ENCODE data around the gene MAN2A1.
"Not testable (repeated sequence)": the region's sequence is repeated elsewhere in the genome, so short reads cannot be mapped to it uniquely, and the experiment has no call there.

The MAN2A1 gene

GRCh38 chr5:109750463-109750862 lies 60.7 kb downstream of the MAN2A1 start:
- DNase-seq (ENCODE audit: low read depth in 1 of 2, low spot score in 1 of 2) = no peak

- DNase-seq (ENCODE audit: low read depth in 1 of 2, low spot score in 1 of 2) = no peak
These were observed 63.6 kb downstream of the MAN2A1 start for GRCh38 chr5:109753279-109753678.

- DNase-seq (ENCODE audit: low read depth in 1 of 2, low spot score in 1 of 2) = no peak
These were observed 64.6 kb downstream of the MAN2A1 start for GRCh38 chr5:109754319-109754718.

GRCh38 chr5:109755761-109756160 lies 66.0 kb downstream of the MAN2A1 start:
- no peak for DNase-seq (ENCODE audit: low read depth in 1 of 2, low spot score in 1 of 2)

DNA sequence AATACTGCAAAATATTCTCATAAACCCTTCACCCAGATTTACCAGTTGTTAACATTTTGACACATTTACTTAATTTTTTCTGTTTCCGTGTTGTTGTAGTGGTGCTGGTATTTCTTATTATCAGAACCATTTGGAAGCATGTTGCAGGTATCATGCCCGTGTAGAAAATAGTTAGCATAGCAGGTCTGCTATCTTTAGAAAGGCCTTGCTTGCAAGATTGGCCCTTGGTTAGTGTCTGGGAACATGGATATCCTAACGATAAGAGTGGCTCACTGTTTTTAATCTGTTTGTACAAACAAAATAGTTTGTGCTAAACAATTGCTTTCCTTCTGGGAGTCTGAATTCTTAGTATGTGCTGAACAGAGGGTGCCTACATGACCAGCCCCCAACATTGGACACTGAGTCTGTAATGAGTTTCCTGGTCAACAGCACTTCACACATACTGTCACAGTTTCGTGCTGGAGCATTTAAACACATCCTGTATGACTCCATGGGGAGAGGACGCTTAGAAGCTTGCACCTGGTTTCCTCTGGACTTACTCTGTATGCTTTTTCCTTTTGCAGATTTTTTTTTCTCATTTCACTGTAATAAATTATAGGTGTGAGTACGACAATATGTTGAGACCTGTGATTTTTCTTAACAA lies 66.9 kb downstream of the MAN2A1 start:
- DNase-seq (ENCODE audit: low read depth in 1 of 2, low spot score in 1 of 2) = no peak

DNA sequence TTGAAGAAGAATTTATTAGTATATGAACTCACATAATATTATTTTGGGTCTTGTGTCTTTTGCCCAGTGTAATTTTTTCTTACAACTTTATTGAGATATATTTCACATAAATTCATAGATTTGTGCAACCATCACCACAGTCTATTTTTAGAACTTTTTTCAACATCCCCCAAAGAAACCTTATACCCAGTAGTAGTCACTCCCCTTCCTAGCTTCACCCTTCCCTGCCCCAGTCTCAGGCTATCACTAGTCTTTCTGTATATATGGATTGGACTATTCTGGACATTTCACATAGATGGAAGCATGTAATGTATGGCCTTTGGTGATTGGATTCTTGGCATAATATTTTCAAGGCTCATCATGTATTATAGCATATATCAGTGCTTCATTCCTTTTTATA lies 67.8 kb downstream of the MAN2A1 start:
- no peak for DNase-seq (ENCODE audit: low read depth in 1 of 2, low spot score in 1 of 2)

DNA sequence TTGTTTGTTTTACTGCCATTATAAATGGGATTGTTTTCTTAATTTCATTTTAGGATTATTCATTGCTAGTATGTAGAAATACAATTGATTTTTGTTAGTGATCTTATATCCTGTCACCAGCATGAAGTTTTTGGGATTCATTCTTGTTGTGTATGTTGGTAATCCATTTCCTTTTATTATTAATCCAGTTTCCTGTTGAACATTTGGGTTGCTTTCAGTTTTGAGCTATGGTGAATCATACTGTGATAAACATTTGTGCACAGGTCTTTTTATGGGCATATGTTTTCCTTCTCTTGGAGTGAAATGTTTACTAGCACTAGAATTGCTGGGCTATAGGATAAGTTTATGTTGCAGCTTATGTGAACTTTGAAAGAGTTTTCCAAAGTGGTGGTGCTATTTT lies 69.6 kb downstream of the MAN2A1 start:
- no peak for DNase-seq (ENCODE audit: low read depth in 1 of 2, low spot score in 1 of 2)

- not testable (repeated sequence) for DNase-seq (ENCODE audit: low read depth in 1 of 2, low spot score in 1 of 2)
These were observed 70.4 kb downstream of the MAN2A1 start for GRCh38 chr5:109760130-109760529.

DNA sequence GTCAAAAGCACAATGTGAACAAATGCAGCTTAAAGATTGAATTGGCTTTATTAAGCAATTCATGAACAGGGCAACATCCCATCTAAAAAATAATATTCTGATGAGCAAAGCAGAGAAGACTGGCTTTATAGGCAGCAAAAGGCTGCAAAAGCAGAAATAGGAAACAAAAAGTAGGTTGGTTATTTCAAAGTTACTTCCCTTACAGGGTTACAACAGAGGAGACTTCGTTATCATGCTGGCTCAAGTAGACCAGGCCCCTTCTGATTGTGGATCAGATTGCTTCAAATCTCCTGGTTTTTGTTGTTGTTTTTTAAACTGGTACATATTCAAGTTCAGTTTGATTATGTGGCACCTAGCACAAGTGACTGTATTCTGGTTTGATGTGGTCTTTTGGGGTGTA lies 73.1 kb downstream of the MAN2A1 start:
- DNase-seq (ENCODE audit: low read depth in 1 of 2, low spot score in 1 of 2) = no peak

- DNase-seq (ENCODE audit: low read depth in 1 of 2, low spot score in 1 of 2) = no peak
These were observed 77.7 kb downstream of the MAN2A1 start for GRCh38 chr5:109767184-109767995.

GRCh38 chr5:109767997-109768396 lies 78.3 kb downstream of the MAN2A1 start:
- no peak for DNase-seq (ENCODE audit: low read depth in 1 of 2, low spot score in 1 of 2)

DNA sequence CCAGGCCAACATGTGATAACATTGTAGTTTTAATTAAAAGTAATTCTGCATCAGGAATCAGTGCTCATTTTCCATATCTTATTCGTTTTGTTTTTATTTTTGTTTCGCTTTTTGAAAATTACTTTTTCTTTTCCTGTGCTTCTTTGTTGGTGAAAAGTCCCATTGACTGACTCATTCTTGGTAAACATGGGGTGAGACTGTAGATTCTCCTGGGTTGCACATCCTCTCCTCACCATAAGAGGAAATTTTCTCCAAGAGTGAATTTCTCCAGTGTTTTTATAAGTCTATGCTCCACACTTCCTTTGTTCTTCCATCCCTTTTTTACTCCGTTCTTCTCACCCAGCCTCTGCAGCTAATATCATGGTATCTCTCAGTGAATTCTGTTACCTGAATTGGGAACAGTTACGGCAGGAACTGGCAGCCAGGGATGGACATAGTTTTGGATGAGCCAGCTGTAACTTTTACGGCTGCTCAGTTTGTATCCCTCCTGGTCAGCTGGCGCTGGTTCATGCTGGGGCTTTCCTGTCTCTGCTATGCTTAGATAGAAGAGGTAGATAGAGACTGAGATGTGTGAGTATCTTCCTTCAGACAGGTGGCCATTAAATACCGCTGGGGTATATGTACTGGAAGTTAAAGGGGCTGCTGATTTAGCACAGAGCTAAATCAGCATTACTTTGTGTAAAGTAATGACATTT lies 80.0 kb downstream of the MAN2A1 start:
- DNase-seq (ENCODE audit: low read depth in 1 of 2, low spot score in 1 of 2) = no peak

DNA sequence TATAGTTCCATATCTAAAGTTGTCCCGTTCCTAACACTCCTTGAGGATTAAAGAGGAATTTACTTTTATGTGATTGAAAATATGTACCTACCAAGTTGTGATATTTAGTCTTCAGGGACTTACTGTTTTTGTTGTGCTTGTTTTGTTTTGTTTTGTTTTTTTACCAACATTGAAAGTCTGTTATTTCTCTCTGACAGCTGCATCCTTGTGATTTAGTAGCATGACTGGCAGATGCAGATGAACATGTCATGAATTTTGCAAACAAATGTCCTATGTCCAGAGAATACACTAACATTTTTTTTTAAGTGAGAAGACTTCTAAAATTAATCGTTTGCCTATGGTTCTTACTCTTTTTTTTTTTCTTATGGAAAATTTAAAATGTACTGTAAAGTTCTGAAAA lies 85.4 kb downstream of the MAN2A1 start:
- DNase-seq (ENCODE audit: low read depth in 1 of 2, low spot score in 1 of 2) = no peak

DNA sequence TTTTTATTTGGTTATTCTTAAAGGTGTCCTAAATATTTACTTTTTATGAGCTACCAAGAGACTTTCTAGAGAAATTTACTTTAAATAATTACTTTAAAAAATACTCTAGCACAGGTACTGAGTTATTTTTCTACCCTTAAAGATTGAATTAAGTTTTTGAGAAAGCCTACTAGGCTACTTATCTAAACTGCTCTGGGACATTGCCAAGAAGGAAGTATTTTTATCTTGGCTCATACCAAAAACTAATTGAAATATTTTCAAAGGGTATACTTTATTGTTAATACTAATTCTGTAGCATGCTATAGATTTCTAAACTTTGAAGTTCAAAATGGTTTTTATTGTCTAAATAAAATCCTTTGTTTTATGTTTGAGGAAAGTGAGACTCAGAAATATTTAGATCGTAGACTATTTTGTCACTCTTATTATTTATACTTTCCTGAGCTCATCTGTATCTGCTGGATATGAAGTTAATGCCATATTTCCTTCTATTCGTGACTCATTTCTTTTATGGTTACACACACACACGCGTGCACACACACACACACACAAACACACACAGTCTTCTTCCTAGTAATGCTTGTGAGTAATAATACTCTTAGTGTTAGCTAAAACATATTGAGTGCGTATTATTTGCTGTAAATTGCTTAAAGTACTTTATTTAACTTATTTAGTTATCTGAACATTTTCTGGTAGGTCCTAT lies 89.5 kb downstream of the MAN2A1 start:
- DNase-seq (ENCODE audit: low read depth in 1 of 2, low spot score in 1 of 2) = no peak

DNA sequence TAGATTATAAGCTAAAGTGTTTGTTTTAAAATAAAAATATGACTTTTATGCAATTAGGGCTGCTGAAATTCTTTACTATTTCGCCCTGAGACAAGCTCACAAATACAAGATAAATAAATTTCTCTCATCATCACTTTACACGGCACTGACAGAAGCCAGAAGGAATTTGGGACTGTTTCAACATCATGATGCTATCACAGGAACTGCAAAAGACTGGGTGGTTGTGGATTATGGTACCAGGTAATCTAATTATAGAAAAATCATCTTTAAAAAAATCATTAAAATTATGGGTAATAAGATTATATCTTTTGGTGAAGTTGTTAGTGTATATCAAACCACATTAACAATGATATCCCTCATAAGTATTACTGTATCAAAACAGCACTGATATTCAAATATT lies 95.0 kb downstream of the MAN2A1 start:
- DNase-seq (ENCODE audit: low read depth in 1 of 2, low spot score in 1 of 2) = no peak

- no peak for DNase-seq (ENCODE audit: low read depth in 1 of 2, low spot score in 1 of 2)
These were observed 96.6 kb downstream of the MAN2A1 start for GRCh38 chr5:109786206-109786855.

DNA sequence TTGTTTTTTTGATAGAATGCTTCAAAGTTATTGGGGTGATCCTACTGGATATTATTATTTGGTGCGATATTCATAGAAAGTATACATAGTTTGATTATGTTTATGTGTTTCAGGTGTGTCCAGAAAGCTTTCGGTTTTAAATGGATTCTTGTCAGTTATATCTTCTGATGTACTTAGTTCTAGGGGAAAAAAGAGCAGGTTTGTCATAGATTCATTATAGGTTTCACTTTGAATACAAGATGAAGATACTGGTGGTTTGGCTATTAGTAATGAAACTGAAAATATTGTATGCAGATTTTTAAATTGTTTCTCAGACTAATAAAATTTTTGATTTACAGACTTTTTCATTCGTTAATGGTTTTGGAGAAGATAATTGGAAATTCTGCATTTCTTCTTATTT lies 98.9 kb downstream of the MAN2A1 start:
- no peak for DNase-seq (ENCODE audit: low read depth in 1 of 2, low spot score in 1 of 2)

DNA sequence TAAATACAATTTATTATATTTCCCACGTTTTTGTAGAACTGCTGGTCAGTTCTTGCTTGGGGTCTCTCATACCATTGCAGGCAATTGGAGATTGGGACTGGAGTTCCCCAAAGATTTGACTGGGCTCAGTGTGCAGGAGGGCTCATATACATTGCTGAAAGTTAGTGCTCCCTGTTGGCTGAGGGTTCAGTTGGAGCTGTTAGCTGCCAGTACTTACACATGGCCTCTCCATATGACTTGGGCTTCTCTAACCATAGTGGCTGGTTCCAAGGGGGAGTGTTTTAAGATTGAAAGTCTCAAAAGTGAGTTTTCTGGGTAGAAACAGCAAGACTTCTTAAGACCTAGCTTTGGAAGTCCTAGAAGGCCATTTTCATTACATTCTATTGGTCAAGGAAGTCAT lies 102.9 kb downstream of the MAN2A1 start:
- no peak for DNase-seq (ENCODE audit: low read depth in 1 of 2, low spot score in 1 of 2)

DNA sequence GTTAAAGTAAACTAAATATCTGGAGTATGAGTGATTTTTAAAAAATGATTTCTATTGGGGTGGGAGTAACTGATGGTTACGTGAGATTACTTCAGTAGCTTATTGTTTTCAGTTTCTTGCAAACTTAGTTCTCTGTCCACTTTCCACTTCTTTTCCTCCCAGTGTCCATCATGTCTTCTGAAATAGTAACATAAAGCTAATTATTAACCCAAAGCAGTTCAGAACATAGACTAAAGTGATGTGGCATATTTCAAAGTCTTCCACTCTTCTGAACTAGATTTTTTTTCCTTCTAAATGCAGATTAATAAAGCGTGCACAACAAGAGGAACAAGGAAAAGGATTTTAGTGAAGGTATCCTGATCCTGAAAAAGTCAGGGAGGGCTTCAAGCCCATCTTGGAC lies 114.1 kb downstream of the MAN2A1 start:
- no peak for DNase-seq (ENCODE audit: low read depth in 1 of 2, low spot score in 1 of 2)

DNA sequence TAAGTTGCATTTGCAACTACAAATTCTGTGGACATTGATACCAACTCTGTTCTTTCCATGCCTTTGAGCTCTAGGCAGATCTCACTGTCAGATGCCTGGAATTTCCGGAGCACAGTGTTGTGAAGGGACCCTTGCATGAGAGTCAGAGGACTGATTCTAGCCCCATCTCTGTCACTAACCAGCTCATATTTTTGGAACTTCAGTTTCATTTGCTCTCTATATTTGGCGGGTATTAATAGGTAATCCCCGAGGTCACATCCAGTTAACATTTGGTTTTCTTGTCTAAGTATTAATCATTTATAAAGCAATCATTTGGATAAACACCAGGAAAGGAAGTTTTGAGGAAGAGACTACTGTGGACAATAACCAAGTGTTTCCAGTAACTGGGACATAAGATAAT lies 115.7 kb downstream of the MAN2A1 start:
- no peak for DNase-seq (ENCODE audit: low read depth in 1 of 2, low spot score in 1 of 2)

DNA sequence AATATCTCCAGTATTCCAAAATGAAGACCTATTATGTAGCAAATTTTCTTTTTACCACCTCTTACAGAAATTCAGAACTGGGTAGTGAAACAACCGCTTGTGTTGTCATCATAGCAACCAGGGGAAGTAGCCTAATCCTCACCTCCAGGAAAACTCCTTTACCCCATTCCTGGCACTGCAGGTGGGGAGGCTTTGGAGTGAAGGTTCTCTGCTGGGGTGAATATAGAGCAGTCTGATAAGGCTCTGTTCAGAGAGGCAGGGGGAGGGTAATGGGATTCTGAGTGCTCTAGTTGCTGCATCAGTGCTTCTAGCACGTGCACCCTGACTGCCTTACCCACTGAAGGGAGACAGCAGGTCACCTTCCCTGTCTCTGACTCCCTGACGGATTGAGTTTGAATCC lies 116.2 kb downstream of the MAN2A1 start:
- DNase-seq (ENCODE audit: low read depth in 1 of 2, low spot score in 1 of 2) = no peak

All from stimulated activated CD4-positive, alpha-beta T cell treated with anti-CD3 and anti-CD28 coated beads, Interleukin-15, amount 100 ng/mL, for 1 hour (primary cell).